MM.1S (cell line): Measurements from ENCODE around the gene POLR3A.

Experiments used
- DNase-seq: peaks from one replicate; pipeline ENCODE4 v3.0.0-alpha.2; 2015
- H2AFZ ChIP-seq: fragments of 300-600 bp; sonication (generic); 2 replicates; pipeline ENCODE4 v1.6.0; 2016; ENCODE audit warnings: antibody characterized with exemption, low read length
- H3F3A ChIP-seq: fragments of 300-600 bp; sonication (generic); 2 replicates; pipeline ENCODE4 v1.6.1; 2016; ENCODE audit warnings: mild to moderate bottlenecking, antibody characterized with exemption, low read length, moderate library complexity, mixed read lengths; ENCODE audit not compliant: insufficient read depth
- H3K27ac ChIP-seq: fragments of 300-600 bp; sonication (generic); 2 replicates; pipeline ENCODE4 v1.5.1; 2016; ENCODE audit warnings: mild to moderate bottlenecking, low read length
- H3K27me3 ChIP-seq: fragments of 300-600 bp; sonication (generic); replicated peaks from 2 replicates; pipeline ENCODE4 v1.6.0; 2016; ENCODE audit warnings: low read length; ENCODE audit not compliant: insufficient read depth
- H3K36me3 ChIP-seq: fragments of 300-600 bp; sonication (generic); replicated peaks from 2 replicates; pipeline ENCODE4 v1.6.1; 2016; ENCODE audit warnings: mild to moderate bottlenecking, low read length, mixed read lengths; ENCODE audit not compliant: insufficient read depth
- H3K4me1 ChIP-seq: fragments of 300-600 bp; sonication (generic); 2 replicates; pipeline ENCODE4 v1.6.1; 2016; ENCODE audit warnings: low read length, mixed read lengths
- H3K4me2 ChIP-seq: fragments of 300-600 bp; sonication (generic); 2 replicates; pipeline ENCODE4 v1.6.0; 2016; ENCODE audit warnings: low read depth, low read length
- H3K4me3 ChIP-seq: fragments of 300-600 bp; sonication (generic); 2 replicates; pipeline ENCODE4 v1.5.1; 2016; ENCODE audit warnings: low read length, mixed read lengths
- H3K79me2 ChIP-seq: fragments of 300-600 bp; sonication (generic); 2 replicates; pipeline ENCODE4 v1.6.1; 2016; ENCODE audit warnings: mixed run types, low read length, mixed read lengths
- H3K9ac ChIP-seq: fragments of 300-600 bp; sonication (generic); 2 replicates; pipeline ENCODE4 v1.6.1; 2016; ENCODE audit warnings: low read length, mixed read lengths
- H3K9me2 ChIP-seq: fragments of 300-600 bp; sonication (generic); replicated peaks from 2 replicates; pipeline ENCODE4 v1.6.1; 2016; ENCODE audit warnings: mild to moderate bottlenecking, low read length, mixed read lengths; ENCODE audit not compliant: insufficient read depth
- H3K9me3 ChIP-seq: fragments of 300-600 bp; sonication (generic); replicated peaks from 2 replicates; pipeline ENCODE4 v1.6.1; 2016; ENCODE audit warnings: mild to moderate bottlenecking, low read length, mixed read lengths; ENCODE audit not compliant: insufficient read depth
- H4K20me1 ChIP-seq: fragments of 300-600 bp; sonication (generic); 2 replicates; pipeline ENCODE4 v1.6.1; 2016; ENCODE audit warnings: mild to moderate bottlenecking, low read length, moderate library complexity, mixed read lengths; ENCODE audit not compliant: insufficient read depth
- EZH2 ChIP-seq: fragments of 300-600 bp; sonication (generic); optimal IDR thresholded peaks from 2 replicates; pipeline ENCODE3; 2017; ENCODE audit warnings: low read depth, mild to moderate bottlenecking, antibody characterized with exemption, low read length, mixed read lengths
- EZH2phosphoT487 ChIP-seq: fragments of 300-600 bp; sonication (generic); IDR thresholded peaks from 2 replicates; pipeline ENCODE4 v1.6.1; 2018; ENCODE audit warnings: antibody characterized with exemption, low read length
- TF ChIP-seq, protein P1 (sequence below): fragments of 300-600 bp; sonication (generic); IDR thresholded peaks from 2 replicates; pipeline ENCODE4 v1.5.1; 2016; ENCODE audit warnings: antibody characterized with exemption, low read length, mixed read lengths

POLR3A gene

DNA sequence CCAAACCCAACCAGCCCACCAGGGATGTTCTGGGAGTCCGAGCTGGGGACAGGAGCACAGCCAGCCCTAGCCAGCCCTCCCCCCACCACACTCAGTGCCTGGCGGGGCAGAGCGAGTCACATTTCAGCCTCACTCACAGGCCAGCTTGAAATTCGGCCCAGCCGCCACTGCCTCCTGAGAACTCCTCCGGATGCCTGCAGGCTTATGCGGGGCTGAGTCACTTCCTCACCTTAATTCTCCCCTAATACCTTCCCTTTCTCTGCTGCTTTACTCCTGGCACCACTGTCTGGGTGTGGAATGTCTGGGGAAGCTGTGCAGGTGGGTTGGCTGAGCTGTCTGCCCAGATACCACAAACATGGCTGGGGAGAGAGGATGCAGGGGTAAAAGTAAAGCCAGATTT, 80.1 kb downstream of the POLR3A start:
- TF ChIP-seq, protein P1, sequence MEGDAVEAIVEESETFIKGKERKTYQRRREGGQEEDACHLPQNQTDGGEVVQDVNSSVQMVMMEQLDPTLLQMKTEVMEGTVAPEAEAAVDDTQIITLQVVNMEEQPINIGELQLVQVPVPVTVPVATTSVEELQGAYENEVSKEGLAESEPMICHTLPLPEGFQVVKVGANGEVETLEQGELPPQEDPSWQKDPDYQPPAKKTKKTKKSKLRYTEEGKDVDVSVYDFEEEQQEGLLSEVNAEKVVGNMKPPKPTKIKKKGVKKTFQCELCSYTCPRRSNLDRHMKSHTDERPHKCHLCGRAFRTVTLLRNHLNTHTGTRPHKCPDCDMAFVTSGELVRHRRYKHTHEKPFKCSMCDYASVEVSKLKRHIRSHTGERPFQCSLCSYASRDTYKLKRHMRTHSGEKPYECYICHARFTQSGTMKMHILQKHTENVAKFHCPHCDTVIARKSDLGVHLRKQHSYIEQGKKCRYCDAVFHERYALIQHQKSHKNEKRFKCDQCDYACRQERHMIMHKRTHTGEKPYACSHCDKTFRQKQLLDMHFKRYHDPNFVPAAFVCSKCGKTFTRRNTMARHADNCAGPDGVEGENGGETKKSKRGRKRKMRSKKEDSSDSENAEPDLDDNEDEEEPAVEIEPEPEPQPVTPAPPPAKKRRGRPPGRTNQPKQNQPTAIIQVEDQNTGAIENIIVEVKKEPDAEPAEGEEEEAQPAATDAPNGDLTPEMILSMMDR, result no peak
- TF ChIP-seq EZH2, result no peak
- TF ChIP-seq EZH2phosphoT487, result no peak
- no peaks in the 10 kb centered on the region for H3K79me2 ChIP-seq
- no peaks in the 10 kb centered on the region for H3K36me3 ChIP-seq
- no peaks in the 10 kb centered on the region for H3K27me3 ChIP-seq
- H3K9me3 ChIP-seq, result no peaks in the 10 kb centered on the region
- H3K4me3 ChIP-seq, result no peak overlapping the region
- H3F3A ChIP-seq, result no peaks in the 10 kb centered on the region
- no peak overlapping the region for H2AFZ ChIP-seq
- no peaks in the 10 kb centered on the region for H3K9me2 ChIP-seq
- no peak overlapping the region for H3K9ac ChIP-seq
- no peak overlapping the region for H3K27ac ChIP-seq
- no peak overlapping the region for H3K4me2 ChIP-seq
- DNase-seq, result no peak
- H3K4me1 ChIP-seq, result no peaks in the 10 kb centered on the region
- H4K20me1 ChIP-seq, result no peaks in the 10 kb centered on the region

DNA sequence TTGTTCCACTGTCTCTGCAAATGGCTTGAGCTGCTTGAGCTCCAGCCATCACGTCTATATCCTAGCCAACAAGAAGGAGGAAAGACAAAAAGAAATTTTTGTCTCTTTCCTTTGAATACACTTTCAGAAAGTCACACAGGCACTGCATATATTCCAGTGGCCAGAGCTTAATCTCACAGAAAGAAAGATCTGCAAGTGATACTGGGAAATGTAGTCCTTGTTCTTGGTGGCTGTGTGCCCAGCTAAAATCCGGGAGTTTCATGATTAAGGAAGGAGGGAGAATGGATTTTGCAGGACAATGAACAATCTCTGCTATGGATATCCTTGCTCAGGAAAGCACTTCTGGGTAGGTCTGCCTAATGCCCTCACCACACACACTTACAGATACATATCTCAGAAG, 83.2 kb downstream of the POLR3A start:
- no peaks in the 10 kb centered on the region for H4K20me1 ChIP-seq
- H3K36me3 ChIP-seq, result no peaks in the 10 kb centered on the region
- no peaks in the 10 kb centered on the region for H3K4me1 ChIP-seq
- H2AFZ ChIP-seq, result no peak overlapping the region
- no peaks in the 10 kb centered on the region for H3K9me3 ChIP-seq
- H3K4me2 ChIP-seq, result no peak overlapping the region
- no peaks in the 10 kb centered on the region for H3F3A ChIP-seq
- no peaks in the 10 kb centered on the region for H3K27me3 ChIP-seq
- no peak for DNase-seq
- no peak overlapping the region for H3K27ac ChIP-seq
- no peak overlapping the region for H3K4me3 ChIP-seq
- H3K9me2 ChIP-seq, result no peaks in the 10 kb centered on the region
- no peak for TF ChIP-seq EZH2phosphoT487
- no peak for TF ChIP-seq EZH2
- TF ChIP-seq, protein P1, result no peak
- no peaks in the 10 kb centered on the region for H3K79me2 ChIP-seq
- H3K9ac ChIP-seq, result no peak overlapping the region

DNA sequence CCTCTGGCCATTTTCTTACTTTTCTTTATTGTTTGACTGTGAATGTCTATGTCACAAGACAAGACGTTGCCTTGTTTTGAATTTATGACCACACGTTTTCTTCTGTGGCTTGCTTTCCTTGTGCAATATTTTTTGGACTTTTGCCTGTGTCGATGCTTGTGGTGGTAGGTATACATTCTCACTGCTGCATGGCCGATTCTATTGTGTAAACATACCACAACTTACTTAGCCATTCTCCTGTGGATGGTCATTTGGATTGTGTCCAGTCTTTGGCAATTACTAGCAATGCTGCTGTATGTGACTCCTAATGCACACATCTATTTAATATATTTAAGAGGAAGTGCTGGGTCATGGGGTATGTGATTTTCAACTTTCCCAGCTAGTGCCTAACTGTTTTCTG, 84.8 kb downstream of the POLR3A start:
- H3K9me3 ChIP-seq, result no peaks in the 10 kb centered on the region
- DNase-seq, result no peak
- no peak overlapping the region for H3K27ac ChIP-seq
- no peak for TF ChIP-seq EZH2
- TF ChIP-seq, protein P1, result no peak
- TF ChIP-seq EZH2phosphoT487, result no peak
- no peak overlapping the region for H3K4me2 ChIP-seq
- H3K27me3 ChIP-seq, result no peaks in the 10 kb centered on the region
- H3F3A ChIP-seq, result no peaks in the 10 kb centered on the region
- no peak overlapping the region for H3K9ac ChIP-seq
- H3K9me2 ChIP-seq, result no peaks in the 10 kb centered on the region
- no peak overlapping the region for H2AFZ ChIP-seq
- no peaks in the 10 kb centered on the region for H3K36me3 ChIP-seq
- H3K4me1 ChIP-seq, result no peaks in the 10 kb centered on the region
- no peak overlapping the region for H3K4me3 ChIP-seq
- no peaks in the 10 kb centered on the region for H3K79me2 ChIP-seq
- no peaks in the 10 kb centered on the region for H4K20me1 ChIP-seq
